Activated CD4-positive, alpha-beta T cell treated with anti-CD3 and anti-CD28 coated beads, Interleukin-2, Interleukin-6, amounts not matched to agents 100 ng/mL and 50 ng/mL, durations not matched to agents 16 hours and 8 hours (primary cell): ENCODE results near the gene RAB19.
A peak's percentile ranks its signal among the peaks of the same experiment; 100 is the strongest.
"Not testable (repeated sequence)": the region's sequence is repeated elsewhere in the genome, so short reads cannot be mapped to it uniquely, and the experiment has no call there.

ENCODE experiments used
- DNase-seq: peaks from one replicate; pipeline ENCODE4 v3.0.0-alpha.2; 2020

RAB19 gene

GRCh38 chr7:140402178-140402835 lies 1.6 kb upstream of the RAB19 start:
- DNase-seq = peak; percentile 48

GRCh38 chr7:140404565-140405065 lies 757 bp downstream of the RAB19 start:
- DNase-seq = no peak

- DNase-seq = no peak
These were observed 11.5 kb downstream of the RAB19 start for GRCh38 chr7:140415361-140415760.

- DNase-seq = not testable (repeated sequence)
These were observed 12.0 kb downstream of the RAB19 start for GRCh38 chr7:140415816-140416215.

GRCh38 chr7:140416560-140416959 lies 12.7 kb downstream of the RAB19 start:
- no peak for DNase-seq

- no peak for DNase-seq
These were observed 13.7 kb downstream of the RAB19 start for GRCh38 chr7:140417456-140418155.

GRCh38 chr7:140418156-140418472 lies 14.3 kb downstream of the RAB19 start:
- not testable (repeated sequence) for DNase-seq

GRCh38 chr7:140418653-140419052 lies 14.8 kb downstream of the RAB19 start:
- no peak for DNase-seq

GRCh38 chr7:140421521-140421920 lies 17.7 kb downstream of the RAB19 start:
- no peak for DNase-seq

- no peak for DNase-seq
These were observed 19.6 kb downstream of the RAB19 start for GRCh38 chr7:140423501-140423900.

GRCh38 chr7:140425718-140426117 lies 21.9 kb downstream of the RAB19 start:
- no peak for DNase-seq

GRCh38 chr7:140426130-140426529 lies 22.3 kb downstream of the RAB19 start:
- DNase-seq = no peak

- DNase-seq = no peak
These were observed 29.5 kb downstream of the RAB19 start for GRCh38 chr7:140433396-140433795.

GRCh38 chr7:140435252-140435895 lies 31.5 kb downstream of the RAB19 start:
- no peak for DNase-seq

GRCh38 chr7:140439359-140439758 lies 35.5 kb downstream of the RAB19 start:
- no peak for DNase-seq

GRCh38 chr7:140440593-140440992 lies 36.7 kb downstream of the RAB19 start:
- DNase-seq = no peak

- no peak for DNase-seq
These were observed 37.7 kb downstream of the RAB19 start for GRCh38 chr7:140441519-140441918.

GRCh38 chr7:140446467-140446866 lies 42.6 kb downstream of the RAB19 start:
- no peak for DNase-seq

GRCh38 chr7:140447841-140448240 lies 44.0 kb downstream of the RAB19 start:
- no peak for DNase-seq

- no peak for DNase-seq
These were observed 45.1 kb downstream of the RAB19 start for GRCh38 chr7:140448781-140449480.

GRCh38 chr7:140451716-140452115 lies 47.9 kb downstream of the RAB19 start:
- no peak for DNase-seq

- DNase-seq = no peak
These were observed 49.4 kb downstream of the RAB19 start for GRCh38 chr7:140453273-140453672.
